Fibroblast of skin of back (primary cell): ENCODE results near the gene TP53I11. TPM values are rescaled to one million over a fixed set of nuclear protein-coding genes. Genes with fewer than 3 reads are reported as not detected.

ENCODE experiments used
- DNase-seq: peaks from one replicate; pipeline ENCODE4 v3.0.0-alpha.2; 2013
- polyA plus RNA-seq, 2 experiments: library from polyadenylated mRNA; unstranded; fragments of 120-200 nt; gene quantifications; one replicate each; pipeline ENCODE4 v1.2.1, GENCODE V29; 2013; ENCODE audit not compliant: insufficient read length in 2 of 2

TP53I11 gene, protein sequence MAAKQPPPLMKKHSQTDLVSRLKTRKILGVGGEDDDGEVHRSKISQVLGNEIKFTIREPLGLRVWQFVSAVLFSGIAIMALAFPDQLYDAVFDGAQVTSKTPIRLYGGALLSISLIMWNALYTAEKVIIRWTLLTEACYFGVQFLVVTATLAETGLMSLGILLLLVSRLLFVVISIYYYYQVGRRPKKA
- polyA plus RNA-seq (2013, experiment 1 of 2; ENCODE audit: insufficient read length), result 139 TPM
- 191 TPM for polyA plus RNA-seq (2013, experiment 2 of 2; ENCODE audit: insufficient read length)

DNA sequence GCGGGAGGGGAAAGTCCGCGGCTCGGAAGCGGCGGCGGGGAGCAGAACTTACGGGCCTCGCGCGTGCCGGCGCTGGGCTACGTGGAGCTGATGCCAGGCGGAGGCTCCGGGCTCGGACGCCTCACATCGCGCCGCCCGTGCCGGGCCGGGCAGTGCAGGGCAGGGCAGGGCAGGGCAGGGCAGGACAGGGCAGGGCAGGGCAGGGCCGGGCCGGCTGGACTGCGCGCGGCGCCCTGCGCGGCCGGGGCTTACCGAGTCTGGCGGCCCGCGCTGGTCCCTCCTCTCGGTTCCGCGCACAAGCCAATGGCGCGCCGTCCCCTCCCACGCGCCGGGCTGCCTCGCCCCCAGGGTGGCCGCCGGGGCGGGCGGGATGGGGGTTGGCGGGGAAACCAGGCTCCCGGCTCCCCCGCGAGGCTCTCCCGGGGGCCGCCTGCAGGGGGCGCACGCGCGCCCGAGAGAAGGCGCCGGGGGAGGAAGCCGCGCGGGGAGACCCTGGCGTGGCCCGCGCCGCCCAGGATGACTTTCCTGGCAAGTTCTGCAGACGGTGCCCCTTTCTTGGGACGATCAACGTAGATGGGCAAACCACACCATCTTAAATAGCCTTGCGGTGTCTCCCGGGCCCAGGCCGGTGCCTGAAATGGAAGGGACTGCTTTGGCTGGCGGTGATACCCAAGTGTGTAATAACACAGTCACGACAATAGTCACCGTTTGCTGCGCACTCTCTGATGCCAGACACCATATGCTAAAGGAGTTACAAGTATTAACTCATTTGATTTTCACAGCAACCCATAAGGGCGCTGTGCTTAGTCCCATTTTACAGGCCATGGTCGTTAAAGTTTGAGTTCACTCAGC lies at the start of gene TP53I11:
Gene TP53I11 (minus strand): TSS at position 259 of the 852 bp plus-strand sequence. CDS start 12,548 bp downstream, outside the sequence.
- DNase-seq, result peak; percentile 80

DNA sequence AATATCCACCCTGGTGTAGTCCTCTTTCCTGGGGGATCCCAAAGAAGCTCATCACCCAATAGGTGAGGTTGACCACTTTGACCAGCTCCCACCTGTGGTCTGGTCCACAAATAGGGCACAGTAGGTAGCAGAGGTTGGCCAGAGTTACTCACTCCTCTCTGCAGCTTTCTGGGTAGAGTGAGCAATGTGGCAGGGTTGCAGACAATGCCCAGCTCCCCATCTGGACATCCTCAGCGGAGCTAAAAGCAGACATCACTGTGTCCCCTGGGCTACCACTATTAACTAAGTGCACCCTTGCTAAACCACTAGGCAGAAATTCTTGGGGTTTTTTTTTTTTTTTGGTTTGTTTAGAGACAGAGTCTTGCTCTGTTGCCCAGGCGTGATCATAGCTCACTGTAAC lies 48.4 kb upstream of the TP53I11 start:
- no peak for DNase-seq

DNA sequence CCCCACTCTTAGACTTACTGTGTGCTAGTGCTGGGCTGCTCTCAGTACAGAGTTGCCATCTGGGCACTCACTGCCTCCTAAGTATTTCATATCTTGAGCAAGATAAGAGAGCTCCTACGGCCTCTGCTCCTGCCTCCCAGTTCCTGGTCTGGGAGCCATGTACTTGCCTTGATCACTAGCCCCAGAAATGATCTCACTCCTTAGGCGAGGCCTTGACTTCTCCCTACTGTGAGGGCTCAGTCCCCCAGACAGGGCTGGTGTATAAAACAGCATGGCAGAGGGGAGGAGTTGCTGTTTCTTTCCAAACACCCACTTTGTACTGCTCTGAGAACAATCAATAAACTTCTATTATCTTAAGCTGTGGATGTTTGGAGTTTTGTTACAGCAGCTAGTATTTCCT lies 47.4 kb upstream of the TP53I11 start:
- DNase-seq, result no peak

DNA sequence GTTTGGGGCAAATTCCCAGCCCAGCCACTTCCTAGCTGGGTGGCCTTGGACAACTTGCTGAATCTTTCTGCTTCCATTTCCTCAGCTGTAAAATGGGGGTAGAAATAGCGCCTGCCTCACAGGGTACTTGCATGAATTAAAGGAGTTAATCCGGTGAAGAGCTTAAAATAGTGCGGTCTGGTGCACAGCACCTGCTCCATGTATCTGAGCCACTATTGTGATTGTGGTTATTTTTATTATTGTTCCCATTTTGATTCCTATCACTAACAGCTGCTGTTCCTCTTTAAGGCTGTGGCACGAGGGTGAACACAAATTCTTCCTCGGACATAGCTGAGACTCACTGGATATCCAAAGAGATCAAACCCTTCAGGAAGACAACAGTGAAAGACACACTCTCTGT lies 46.9 kb upstream of the TP53I11 start:
- no peak for DNase-seq

DNA sequence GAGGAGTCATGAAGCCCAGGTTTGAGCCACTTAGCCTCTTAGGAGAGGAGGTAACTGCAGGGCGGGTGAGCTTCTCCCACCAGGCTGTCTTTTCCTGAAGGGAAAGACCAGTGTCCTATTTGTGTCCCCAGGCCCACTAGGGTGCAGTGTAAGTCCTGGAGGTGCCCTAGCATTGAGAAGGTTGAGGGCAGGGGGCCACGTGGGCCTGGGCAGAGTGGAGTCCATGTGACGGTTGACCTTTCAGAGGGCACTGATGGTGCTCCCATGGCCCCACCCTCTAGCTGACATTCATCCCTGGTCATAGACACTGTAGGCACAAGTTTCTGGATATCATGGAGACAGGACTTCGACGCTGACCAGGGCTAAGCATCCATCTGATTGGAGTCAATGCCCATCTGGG lies 44.1 kb upstream of the TP53I11 start:
- DNase-seq, result no peak

DNA sequence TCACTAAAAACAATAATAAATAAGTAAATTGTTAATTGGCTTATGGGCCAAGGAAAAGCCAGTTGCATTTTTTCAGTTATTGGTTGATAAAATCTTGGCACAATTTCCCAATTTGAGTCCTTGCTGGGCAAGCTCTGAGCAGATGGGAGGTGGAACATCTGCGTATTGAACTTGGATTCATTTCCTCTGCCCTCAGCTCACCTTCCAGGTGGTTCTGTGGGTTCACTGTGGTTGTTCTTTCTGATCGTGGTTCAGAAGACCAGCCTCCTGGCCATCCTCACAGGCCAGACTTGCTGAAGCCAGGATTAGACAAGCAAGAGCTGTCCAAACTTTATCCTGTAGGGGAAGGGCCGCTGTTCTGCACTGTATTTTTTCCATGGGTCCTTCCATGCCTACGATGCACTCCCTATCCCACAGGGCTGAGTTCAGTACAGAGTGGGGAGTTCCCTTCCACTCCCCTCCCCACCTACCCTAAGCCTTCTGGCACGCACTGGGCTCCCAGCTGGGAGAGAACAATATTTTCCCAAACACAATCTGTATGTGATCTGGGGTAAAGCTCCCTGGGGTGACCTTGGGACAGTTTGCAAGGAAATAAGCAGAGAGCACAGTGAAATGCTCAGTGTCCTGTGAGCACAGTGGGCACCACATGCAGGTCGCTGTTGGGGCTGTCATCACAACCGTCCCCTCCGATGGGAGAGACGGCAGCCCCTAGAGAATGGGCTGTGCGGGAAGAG lies 43.5 kb upstream of the TP53I11 start:
- DNase-seq, result no peak

DNA sequence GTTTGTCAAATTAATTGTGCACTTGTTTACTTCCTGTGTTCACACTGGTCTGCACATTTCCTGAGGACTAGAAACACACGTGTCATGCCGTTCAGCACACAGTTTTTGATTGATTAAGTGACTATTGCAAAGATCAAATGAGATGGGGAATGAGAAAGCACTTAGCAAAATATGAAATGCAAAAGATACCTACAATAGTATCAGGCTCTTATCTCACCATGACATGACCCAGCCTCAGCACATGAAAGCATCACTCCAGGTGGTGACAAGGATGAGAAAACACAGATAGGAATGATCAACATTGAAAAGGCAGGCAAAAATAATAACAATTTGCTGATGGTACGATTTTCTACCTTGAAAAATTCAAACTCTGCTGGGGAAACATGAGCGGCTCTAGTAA lies 42.1 kb upstream of the TP53I11 start:
- no peak for DNase-seq

DNA sequence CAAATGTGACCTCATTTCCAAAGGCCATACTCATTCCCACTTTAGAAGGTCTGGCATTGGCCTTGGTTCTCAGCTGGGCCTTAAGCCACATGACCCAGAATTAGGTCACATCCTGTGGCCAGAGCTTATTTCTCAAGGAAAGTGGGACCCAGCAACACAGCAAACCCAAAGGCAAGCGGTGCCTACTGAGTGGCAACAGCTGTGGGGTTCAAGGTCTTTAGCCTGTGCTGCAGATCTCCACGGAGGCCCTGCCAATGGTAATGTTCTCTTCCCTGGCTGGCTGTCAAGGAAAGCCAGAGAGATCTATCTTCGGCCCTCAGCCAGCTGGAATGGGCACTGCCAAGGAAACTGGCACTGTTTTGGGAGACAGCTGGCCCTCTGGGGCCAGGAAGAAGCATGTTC lies 41.5 kb upstream of the TP53I11 start:
- DNase-seq, result no peak

DNA sequence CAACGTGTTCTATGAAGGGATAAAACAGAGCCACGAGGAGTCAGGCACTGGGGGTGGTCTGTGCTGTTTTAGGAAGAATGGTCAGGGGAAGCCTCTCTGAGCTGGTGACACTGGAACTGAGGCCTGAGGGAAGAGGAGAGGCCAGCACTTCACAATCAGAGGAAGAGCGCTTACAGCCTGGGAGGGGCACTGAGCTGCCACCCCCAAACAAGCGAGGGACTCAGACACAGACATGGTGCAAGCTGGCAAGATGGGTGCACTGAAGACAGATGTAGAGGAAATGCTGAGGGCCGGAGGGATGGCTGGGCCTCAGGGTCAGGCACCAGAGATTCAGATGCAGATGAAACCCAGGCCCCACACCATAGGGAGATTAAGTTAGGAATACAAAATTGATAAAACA lies 40.0 kb upstream of the TP53I11 start:
- DNase-seq, result no peak

DNA sequence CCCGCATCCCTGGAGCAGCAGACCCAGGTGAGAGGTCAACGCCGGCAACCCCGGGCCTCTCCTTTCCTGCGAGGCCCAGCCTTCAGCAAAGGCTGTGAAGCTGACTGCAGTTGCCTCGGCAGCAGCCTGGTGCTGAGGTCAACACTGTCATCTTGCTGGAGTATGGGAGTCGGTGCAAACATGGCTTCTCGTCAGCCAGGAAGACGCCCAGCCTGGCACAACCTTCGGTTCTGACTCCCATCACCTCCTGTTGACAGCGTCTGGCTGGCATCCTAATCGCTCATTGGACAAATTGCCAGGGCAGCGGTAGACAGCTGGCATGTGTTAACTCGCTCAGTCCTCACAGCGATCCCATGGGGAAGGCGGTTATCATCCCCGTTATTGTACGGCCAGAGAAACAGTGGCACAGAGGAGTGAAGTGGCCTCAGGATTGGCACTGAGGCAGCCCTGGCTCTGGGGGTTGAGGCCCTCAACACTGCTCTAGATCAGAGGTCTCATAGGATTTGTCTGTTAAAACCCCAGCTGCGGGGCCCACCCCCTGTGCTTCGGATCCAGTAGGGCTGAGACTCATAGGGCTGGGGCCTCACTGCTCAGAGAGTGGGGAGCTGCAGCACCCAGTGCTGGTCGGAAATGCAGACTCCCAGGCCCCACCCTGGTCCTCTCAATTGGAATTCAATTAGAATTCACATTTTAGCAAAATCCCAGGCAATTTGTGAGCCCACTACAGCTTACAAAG lies 39.3 kb upstream of the TP53I11 start:
- DNase-seq, result peak; percentile 4

DNA sequence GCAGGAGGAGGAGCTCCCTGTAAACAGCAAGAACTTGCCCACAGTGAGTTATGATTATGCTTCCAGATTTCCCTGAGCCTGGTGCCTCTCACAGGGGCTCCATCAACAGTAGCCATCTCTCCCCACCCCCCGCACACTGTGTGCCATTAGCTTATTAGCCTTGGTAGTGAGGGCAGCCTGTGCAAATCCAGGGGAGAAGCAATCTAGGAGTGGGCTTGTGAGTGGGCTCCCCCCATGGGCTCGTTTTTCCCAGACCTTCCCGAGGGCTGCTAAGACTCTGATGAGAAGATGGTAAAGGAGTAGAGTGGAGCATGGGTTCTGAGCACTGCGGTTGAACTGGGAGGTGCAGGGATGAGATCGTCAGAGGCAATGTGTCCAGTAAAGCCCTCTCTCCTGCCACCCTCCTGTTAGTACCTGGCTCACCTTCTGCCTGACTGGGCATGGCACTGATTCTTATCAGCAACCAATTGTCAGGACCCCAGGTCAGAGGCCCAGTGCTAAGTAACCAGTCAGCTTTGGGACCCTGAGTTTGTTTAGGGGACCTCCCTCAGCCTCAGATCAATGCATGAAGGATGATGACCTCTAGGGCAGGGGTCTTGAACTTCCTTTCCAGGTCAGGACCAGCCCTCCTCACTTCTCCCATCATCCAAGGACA lies 38.4 kb upstream of the TP53I11 start:
- DNase-seq, result no peak

DNA sequence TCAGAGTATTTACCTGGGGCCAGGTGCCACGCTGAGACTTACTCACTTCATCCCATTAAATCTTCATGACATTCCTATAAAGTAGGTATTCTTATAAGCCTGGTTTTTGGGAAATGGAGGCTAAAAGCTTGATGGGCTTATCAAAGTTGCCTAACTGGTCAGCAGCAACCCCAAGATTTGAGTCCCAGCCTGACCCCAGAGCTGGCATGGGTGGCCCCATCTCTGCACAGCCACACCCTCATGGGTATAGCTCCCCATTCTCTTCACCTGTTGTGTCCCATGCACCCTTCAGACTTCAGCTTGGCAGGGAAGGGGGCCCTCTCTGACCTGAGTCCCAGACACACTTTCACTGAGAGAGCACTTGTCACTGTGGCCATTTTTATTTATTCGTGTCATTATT lies 37.4 kb upstream of the TP53I11 start:
- DNase-seq, result no peak

DNA sequence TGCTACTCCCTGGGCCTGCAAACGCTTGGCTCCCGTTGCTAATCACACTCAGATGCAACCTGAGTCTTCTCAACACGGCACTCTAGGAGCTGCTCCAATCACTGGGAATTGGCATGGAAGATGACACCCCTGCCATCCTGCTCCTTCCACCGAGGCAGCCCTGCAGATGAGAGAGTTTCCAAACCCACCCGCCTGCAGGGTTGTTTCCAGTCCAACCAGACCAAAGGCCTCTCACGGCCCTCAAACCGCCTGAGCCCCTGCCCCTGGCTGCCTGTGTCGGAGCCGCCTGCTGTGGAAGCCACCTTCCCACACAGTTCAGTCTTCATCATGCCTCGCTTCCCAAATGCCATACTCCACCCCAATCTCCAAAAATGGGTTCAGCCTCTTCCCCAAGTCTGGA lies 36.8 kb upstream of the TP53I11 start:
- no peak for DNase-seq

DNA sequence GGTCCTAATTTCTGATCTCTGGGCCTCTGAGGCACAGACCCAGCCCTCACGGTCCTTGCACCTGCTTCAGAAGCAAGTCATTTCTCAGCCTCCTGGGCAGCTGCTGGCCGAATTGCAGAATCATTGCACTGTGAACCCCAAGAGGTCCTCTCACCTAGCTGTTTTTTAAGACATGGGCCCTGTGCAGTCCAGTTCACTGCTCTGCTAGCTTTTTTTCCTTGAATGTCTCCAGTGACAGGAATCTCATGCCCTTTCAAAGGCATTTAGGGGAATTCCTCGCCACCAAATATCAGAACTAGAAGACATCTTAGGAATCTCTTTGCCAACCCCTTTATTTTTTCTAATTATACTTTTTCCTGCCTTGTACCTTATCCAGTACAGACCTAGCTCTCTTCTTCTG lies 35.6 kb upstream of the TP53I11 start:
- DNase-seq, result no peak

DNA sequence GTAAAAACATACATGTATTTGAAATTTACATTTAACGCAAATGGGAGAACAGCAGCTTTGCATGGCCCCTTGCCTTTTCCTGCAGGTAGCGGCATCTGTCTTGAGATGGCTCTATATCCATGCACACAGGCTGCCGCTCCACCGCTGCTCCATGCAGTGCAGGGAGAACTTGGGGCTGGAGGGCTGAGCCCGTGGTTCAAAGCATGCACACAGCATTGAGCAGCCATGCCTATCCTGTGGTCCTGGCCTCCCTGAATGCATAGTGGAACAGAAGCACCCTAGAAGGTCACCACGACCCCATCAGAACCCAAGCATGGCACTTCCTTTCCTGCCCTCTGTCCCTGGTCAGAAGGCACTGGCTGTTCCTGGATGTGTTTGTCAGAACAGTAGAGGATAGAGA lies 35.0 kb upstream of the TP53I11 start:
- no peak for DNase-seq

DNA sequence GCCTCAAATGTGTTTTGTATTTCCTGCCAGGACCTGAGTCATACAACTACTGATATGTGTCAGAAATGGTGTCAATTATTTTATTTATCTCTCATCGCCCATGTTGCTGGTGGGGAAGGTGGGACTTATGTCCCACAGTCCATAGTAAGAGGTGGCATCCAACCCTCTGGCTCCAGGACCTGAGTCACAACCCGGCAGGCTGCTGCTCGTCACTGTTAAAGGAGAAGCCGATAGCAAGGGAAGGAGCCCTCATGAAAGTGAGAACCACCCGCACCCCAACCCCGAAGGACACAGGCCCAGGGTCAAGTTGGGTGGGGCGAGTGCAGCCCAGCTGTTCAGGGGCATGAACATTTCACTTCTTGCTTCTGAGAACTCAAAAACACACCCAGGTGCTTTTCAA lies 33.1 kb upstream of the TP53I11 start:
- no peak for DNase-seq

DNA sequence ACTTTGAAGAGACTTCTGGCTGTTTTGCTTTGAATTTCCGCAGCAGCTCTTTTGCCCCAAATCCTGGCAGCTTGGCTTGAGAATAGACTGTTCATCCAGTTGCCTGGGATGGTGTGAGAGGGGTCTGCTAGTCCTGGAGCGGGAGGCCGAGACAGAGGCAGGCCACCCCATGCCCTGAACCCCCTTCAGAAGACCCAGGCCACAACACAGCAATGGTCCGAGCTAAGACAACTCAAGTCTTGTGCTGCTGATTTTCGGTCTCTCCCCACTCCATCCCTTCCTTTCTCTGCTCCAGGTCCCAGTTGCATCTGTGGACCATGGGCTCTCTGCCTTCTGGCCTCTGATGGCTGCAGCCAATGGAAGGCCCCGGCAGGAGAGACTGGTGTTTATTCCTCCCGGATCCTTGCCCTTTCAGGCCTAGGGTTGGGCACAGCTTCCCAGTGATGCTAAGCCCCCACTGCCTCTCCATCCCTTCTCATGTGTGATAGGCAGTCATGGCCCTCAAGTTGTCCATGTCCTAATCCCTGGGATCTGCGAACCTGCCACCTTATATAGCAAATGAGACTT lies 31.9 kb upstream of the TP53I11 start:
- no peak for DNase-seq

DNA sequence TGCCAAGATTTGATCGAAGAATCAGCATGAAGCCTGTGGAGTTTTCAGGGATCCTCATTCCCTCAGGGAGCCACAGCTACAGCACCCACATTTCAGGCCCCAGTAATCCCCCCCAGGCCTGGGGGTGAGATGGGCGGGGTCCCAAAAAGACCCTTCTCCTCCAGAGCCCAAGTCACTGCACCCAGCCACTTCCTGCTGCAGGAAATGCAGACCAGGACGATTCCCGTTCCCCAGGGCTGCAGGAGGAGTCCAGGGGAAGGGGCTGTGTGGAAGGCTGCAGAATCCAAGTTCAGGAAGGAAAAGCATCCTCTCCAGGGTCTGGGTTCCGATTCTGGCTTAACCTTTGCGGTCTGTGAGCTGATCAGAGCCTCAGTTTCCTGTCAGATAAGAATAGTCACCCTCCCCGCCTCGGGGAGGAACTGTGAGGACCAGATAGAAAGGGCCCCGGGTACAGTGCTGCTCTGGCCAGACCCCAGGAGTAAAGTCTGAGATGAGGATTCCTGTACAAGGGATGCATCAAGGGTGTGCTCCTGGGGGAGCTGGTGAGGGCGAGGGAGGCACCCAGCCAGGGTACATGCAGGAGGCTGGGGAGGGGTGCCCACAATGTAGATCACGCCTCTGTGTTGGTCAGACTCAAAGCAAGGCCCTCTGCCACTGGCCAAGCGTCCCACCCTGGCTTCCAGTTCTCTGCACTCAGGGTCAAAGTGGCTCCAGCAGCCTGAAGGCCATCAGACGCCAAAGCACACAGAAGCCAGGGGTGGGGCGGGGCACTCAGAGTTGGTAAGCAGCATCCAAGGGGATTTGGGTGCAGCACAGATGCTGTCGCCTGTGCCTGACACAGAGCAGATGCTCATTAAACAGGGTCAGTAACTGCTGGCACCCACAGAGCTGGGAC lies 30.1 kb upstream of the TP53I11 start:
- DNase-seq, result no peak

DNA sequence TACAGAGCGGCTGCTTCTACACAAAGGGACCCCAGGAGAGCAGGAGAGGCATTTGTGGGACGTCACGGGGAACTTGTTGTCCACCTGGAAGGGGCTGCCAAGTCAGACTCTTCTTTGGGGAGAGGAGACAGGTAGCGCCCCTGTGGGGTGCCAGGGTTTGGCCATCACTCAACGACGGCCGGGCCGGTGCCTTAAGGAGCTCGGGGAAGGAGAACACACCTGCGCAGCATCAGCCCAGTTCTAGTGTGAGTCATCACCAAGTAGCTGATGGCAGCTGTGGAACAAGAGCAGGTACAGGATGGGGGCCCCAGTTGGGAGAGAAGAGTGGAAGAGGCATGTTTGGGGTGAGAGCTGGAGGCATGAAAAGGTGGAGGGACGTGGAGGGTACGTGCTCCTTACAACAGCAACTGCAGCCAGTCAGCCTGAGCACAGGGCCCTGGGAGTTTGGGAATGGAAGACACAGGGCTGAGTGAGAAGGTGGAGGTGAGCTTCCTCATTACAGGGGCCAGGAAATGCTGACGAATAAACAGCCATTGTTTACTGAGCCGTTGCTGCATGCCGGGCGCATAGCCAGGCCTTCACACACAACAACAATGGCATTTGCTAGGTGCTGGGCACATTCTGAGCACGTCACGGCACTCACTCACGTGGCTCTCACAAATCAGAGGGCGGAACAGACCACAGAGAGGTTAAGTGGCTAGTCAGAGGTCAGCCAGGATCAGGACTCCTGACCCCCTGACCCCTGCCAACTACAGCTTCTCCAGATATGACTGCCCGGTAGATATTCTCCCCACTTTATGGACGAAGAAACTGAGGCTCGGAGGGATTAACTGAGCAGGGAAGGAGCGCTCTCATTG lies 29.1 kb upstream of the TP53I11 start:
- no peak for DNase-seq

DNA sequence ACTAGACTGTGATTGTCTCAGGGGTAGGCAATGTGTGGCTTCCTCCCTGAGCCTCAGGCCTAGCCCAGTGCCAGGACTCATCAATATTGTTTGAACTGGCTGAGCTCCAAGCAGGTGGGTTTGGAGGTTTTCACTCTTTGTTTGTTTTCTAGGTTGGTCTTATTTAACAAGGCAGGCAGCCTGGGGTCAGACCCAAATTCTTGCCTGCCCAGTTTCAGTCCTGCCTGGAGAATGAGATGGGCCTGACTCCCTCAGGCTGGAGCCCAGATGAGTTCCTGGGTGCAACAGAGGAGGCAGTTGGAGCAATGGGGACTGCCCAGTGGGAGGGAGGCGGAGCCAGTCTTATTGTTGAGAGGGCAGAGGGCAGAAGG lies 28.3 kb upstream of the TP53I11 start:
- no peak for DNase-seq
